GM12891 (cell line): Measurements from ENCODE around the gene VAMP4.

Experiments used
- PAX5 ChIP-seq: IDR thresholded peaks from 2 replicates; pipeline ENCODE4 v1.6.1; 2011; ENCODE audit warnings: low read length, moderate library complexity, mild to moderate bottlenecking; ENCODE audit not compliant: insufficient read depth, severe bottlenecking
- POLR2A ChIP-seq: IDR thresholded peaks from 2 replicates; pipeline ENCODE4 v1.6.1; 2011; ENCODE audit warnings: low read depth, low read length, control low read depth
- POLR2AphosphoS5 ChIP-seq: IDR thresholded peaks from 2 replicates; pipeline ENCODE4 v1.6.1; 2011; ENCODE audit warnings: low read depth, low read length, control low read depth
- TAF1 ChIP-seq: IDR thresholded peaks from 2 replicates; pipeline ENCODE4 v1.6.1; 2011; ENCODE audit warnings: low read depth, low read length, control low read depth

GRCh38 chr1:171715813-171716251 is 26.0 kb downstream of the VAMP4 start:
- TF ChIP-seq POLR2AphosphoS5 (no peak), POLR2A (no peak), TAF1 (no peak), PAX5 (no peak)
